ENCODE data around the gene SETD5. TPM values are rescaled to one million over a fixed set of nuclear protein-coding genes. Genes with fewer than 3 reads are reported as not detected.

The SETD5 gene
- total and polyA plus RNA-seq, 11 donors = 28.2 to 84.2 (median 47.6) TPM

DNA sequence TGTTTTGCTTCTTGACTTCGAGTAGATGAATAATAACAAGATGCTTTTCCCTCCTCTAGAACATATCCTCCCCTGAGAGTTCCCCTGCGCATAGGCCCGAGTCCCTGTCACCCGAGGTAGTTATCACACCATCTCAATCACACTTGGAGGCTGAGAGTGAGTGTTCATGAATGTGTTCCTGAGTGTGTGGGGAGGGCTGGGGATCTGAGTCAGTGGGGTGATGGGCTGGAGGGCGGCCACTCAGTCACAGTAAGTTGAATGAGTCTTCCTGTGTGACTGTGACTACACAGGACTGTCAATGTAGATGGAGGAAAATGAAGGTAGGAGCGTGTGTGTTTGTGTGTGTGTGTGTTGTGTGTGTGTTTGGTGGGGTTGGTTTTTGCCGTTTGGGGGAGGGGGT, 71.0 kb downstream of the SETD5 start:
- TF ChIP-seq, protein P1, sequence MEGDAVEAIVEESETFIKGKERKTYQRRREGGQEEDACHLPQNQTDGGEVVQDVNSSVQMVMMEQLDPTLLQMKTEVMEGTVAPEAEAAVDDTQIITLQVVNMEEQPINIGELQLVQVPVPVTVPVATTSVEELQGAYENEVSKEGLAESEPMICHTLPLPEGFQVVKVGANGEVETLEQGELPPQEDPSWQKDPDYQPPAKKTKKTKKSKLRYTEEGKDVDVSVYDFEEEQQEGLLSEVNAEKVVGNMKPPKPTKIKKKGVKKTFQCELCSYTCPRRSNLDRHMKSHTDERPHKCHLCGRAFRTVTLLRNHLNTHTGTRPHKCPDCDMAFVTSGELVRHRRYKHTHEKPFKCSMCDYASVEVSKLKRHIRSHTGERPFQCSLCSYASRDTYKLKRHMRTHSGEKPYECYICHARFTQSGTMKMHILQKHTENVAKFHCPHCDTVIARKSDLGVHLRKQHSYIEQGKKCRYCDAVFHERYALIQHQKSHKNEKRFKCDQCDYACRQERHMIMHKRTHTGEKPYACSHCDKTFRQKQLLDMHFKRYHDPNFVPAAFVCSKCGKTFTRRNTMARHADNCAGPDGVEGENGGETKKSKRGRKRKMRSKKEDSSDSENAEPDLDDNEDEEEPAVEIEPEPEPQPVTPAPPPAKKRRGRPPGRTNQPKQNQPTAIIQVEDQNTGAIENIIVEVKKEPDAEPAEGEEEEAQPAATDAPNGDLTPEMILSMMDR (IDR thresholded peaks at IDR 0.05) = no peak
- no peak for TF ChIP-seq POLR2A (IDR thresholded peaks at IDR 0.05)
- H3K9me3 ChIP-seq = no peaks in the 10 kb centered on the region
- peaks cover 3 to 100% (median 100%) of the 10 kb centered on the region in 9 donors for H3K36me3 ChIP-seq
- DNase-seq (no peak), ATAC-seq (no peak)
- no peak overlapping the region for H3K4me3 ChIP-seq
- intact Hi-C loops (cut with DNase I) = no loop called here
- no peak overlapping the region for H3K27ac ChIP-seq
- WGBS, 4 donors = 83 to 85% (median 84%) methylated on average over 7 of the region's 7 CpGs
- no peaks in the 10 kb centered on the region for H3K4me1 ChIP-seq
- no peaks in the 10 kb centered on the region for H3K27me3 ChIP-seq

DNA sequence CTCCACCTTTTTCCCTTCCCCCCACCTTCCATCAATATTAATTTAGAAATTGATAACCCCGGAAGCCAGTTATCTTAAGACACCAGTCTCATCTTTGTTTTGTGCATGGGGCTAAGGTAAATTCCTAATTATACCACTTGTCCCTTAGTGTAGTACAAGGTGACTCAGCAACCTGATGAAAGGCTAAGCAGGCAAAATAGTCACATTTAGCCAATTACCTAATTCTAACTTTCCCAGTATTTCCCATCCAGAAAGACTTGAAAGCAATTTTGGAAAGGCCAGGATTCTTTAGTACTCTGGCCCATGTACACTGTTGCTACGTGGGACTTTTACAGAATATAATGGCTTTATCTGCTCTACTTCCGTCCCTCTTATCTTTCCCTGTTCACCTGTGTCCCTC, 72.6 kb downstream of the SETD5 start:
- peaks cover 6 to 100% (median 100%) of the 10 kb centered on the region in 9 donors for H3K36me3 ChIP-seq
- 75 to 78% (median 77%) methylated on average over 3 of the region's 3 CpGs for WGBS, 4 donors
- ATAC-seq (no peak), DNase-seq (no peak)
- no peak overlapping the region for H3K27ac ChIP-seq
- no peaks in the 10 kb centered on the region for H3K9me3 ChIP-seq
- intact Hi-C loops (cut with DNase I) = loop anchor here in 2 of 10 donors (5.0 kb wide), 2 partner anchors 38 to 502 kb away; no protein-coding TSS in a partner anchor
- H3K27me3 ChIP-seq = no peaks in the 10 kb centered on the region
- TF ChIP-seq, protein P1 (IDR thresholded peaks at IDR 0.05) = no peak
- TF ChIP-seq POLR2A (IDR thresholded peaks at IDR 0.05) = no peak
- no peak overlapping the region for H3K4me3 ChIP-seq
- H3K4me1 ChIP-seq = no peaks in the 10 kb centered on the region

DNA sequence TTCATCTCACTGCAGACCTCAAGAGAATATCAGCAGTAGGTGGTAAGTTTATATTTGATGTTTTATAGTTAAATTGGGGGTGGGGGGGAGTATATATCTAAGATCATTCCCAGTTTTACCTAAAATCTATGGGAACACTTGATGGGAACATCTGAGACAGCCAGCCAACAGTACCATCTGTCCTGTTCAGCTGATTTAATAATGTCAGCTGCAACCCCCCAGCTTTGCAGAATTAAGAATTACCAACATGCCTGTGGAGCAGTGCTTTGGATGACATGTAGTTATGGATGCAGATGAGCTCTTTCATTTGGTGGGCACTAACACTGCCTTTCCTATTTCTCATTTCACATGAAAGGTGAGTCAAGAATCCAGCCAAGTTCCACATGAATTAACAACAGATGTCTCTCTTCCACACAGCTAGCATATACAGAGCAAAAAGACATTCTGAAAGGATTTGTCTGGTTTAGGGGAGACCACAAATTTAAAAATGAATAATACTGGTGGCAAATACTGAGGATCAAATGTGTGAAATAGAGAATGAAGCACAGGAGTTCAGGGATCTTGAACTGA, 76.2 kb downstream of the SETD5 start:
- Histone ChIP-seq H3K4me3 (no peak overlapping the region), H3K27ac (no peak overlapping the region), H3K9me3 (no peaks in the 10 kb centered on the region), H3K36me3 (peaks cover 3 to 100% (median 100%) of the 10 kb centered on the region in 9 donors), H3K4me1 (no peaks in the 10 kb centered on the region), H3K27me3 (no peaks in the 10 kb centered on the region)
- DNase-seq (no peak), ATAC-seq (no peak)
- intact Hi-C loops (cut with DNase I) = loop anchor here in 2 of 10 donors (5.0 kb wide), 2 partner anchors 41 to 499 kb away; no protein-coding TSS in a partner anchor
- TF ChIP-seq, protein P1 (IDR thresholded peaks at IDR 0.05) = no peak
- no peak for TF ChIP-seq POLR2A (IDR thresholded peaks at IDR 0.05)

DNA sequence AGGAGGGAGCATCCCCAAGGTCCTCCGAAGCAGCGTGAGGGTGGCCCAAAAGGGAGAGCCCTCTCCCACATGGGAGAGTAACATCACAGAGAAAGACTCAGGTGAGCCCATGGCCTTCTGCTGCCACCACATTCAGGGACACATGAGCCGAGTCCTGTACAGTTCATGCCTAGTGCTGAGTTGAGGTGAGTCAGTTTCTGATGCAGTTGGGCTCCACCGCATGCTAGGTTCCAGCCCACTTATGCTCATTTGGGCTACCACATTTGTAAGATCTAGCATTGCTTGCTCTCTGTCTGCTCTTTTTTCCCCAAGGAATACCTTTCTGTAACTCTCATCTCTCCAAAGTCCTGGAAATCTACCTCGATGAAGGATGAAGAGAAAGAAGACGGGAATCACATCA, 77.1 kb downstream of the SETD5 start:
- no peak overlapping the region for H3K4me3 ChIP-seq
- no peak for ATAC-seq
- H3K4me1 ChIP-seq = no peaks in the 10 kb centered on the region
- TF ChIP-seq, protein P1 (IDR thresholded peaks at IDR 0.05) = no peak
- no peak for TF ChIP-seq POLR2A (IDR thresholded peaks at IDR 0.05)
- H3K27ac ChIP-seq = no peak overlapping the region
- no peak for DNase-seq
- H3K27me3 ChIP-seq = no peaks in the 10 kb centered on the region
- WGBS, 4 donors = 92 to 94% (median 93%) methylated on average over 6 of the region's 6 CpGs
- no peaks in the 10 kb centered on the region for H3K9me3 ChIP-seq
- peaks cover 3 to 100% (median 100%) of the 10 kb centered on the region in 9 donors for H3K36me3 ChIP-seq
- intact Hi-C loops (cut with DNase I) = loop anchor here in 2 of 10 donors (5.0 kb wide), 2 partner anchors 42 to 498 kb away; no protein-coding TSS in a partner anchor
